ENCODE results near the gene MEGF6. TPM values are rescaled to one million over a fixed set of nuclear protein-coding genes. Genes with fewer than 3 reads are reported as not detected.

MEGF6 gene
- total and polyA plus RNA-seq, 2 donors (not counting 3 experiments of a cell fraction or from before 2014, with no cell fraction given), result 22.5 to 63.7 TPM

DNA sequence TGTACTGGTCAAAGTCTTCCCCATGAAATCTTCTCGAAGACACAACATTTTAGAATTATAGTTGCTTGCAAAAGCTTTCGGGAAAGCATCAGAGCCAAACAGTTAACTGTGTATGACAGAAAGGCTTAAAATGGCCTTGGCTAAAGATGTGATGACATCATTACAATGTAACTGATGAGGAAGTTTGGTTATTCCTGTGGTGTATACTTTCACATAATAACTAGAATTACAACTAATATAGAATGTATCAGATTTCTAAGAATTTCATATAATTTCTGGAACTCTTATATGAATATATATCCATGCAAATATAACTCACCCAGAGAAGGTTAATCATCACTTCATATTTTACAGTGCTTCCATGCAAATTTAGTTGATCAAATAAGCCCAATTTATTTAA lies 49.4 kb upstream of the MEGF6 start:
- H3K27me3 ChIP-seq (ENCODE audit: control insufficient read depth in 2 of 2, insufficient read depth in 2 of 2, low read length in 2 of 2), result peaks cover 0 to 13% of the 10 kb centered on the region in 2 experiments
- DNase-seq (ENCODE audit: low read depth, low spot score) (no peak), FAIRE-seq (no peak)
- TF ChIP-seq POLR2AphosphoS5 (IDR thresholded peaks at IDR 0.05; ENCODE audit: insufficient read depth, low read depth, low read length) (no peak), FOS (IDR thresholded peaks at IDR 0.05; ENCODE audit: borderline replicate concordance, insufficient read depth, low read length) (no peak), MAX (IDR thresholded peaks at IDR 0.05; ENCODE audit: insufficient read depth, insufficient read length) (no peak), EZH2 (IDR thresholded peaks at IDR 0.05; ENCODE audit: borderline replicate concordance, low read depth, low read length, severe bottlenecking) (no peak), POLR2A (IDR thresholded peaks at IDR 0.05; ENCODE audit: low read depth, low read length) (no peak)
- no TSS peak for BruUV-seq (replicated peaks)
- intact Hi-C loops (cut with micrococcal nuclease) (no loop called here), dilution Hi-C loops (cut with MboI; ENCODE audit: extremely low pct_ligation_motif_present, low sequenced_read_pairs) (no loop called here)
- H3K4me2 ChIP-seq (ENCODE audit: insufficient read depth, low read length), result no peak overlapping the region
- no peaks in the 10 kb centered on the region for H3K79me2 ChIP-seq (ENCODE audit: control insufficient read depth, insufficient read depth, low read length)
- POLR2A ChIA-PET, result no interaction called here
- no peaks in the 10 kb centered on the region for H3K36me3 ChIP-seq (ENCODE audit: control insufficient read depth in 2 of 2, extremely low read depth in 1 of 2, insufficient read depth in 2 of 2, low read length in 2 of 2)
- CTCF ChIA-PET, result interaction anchor here (1.0 to 1.2 kb wide), 2 partner anchors 9 to 208 kb away, joined by 3 read pairs; no protein-coding TSS in a partner anchor
- H3K9me1 ChIP-seq (replicated peaks; ENCODE audit: control insufficient read depth, extremely low read depth, insufficient read depth, low read length), result no peaks in the 10 kb centered on the region
- H2AFZ ChIP-seq (ENCODE audit: low read depth, low read length), result no peak overlapping the region
- no peak overlapping the region for H3K4me3 ChIP-seq (replicated peaks in 1 of 3; ENCODE audit: insufficient read depth in 1 of 3, low read depth in 1 of 3, low read length in 3 of 3)
- H3K27ac ChIP-seq (ENCODE audit: insufficient read depth, low read depth, low read length), result no peak overlapping the region
- no peaks in the 10 kb centered on the region for H4K20me1 ChIP-seq (replicated peaks; ENCODE audit: control insufficient read depth, extremely low read depth, insufficient read depth, low read length)
- H3K9me3 ChIP-seq (replicated peaks; ENCODE audit: control insufficient read depth, insufficient read depth, low read length), result no peaks in the 10 kb centered on the region
- no peak overlapping the region for H3K9ac ChIP-seq (replicated peaks; ENCODE audit: extremely low read depth, insufficient read depth, low read length)
- no peaks in the 10 kb centered on the region for H3K4me1 ChIP-seq (ENCODE audit: control insufficient read depth, extremely low read depth, insufficient read depth, low read length)

- FAIRE-seq (no peak), DNase-seq (ENCODE audit: low read depth, low spot score) (no peak)
- Histone ChIP-seq H3K4me2 (ENCODE audit: insufficient read depth, low read length) (no peak overlapping the region), H2AFZ (ENCODE audit: low read depth, low read length) (no peak overlapping the region), H3K9me3 (replicated peaks; ENCODE audit: control insufficient read depth, insufficient read depth, low read length) (no peaks in the 10 kb centered on the region), H3K4me1 (ENCODE audit: control insufficient read depth, extremely low read depth, insufficient read depth, low read length) (no peaks in the 10 kb centered on the region), H3K9me1 (replicated peaks; ENCODE audit: control insufficient read depth, extremely low read depth, insufficient read depth, low read length) (no peaks in the 10 kb centered on the region), H3K27ac (ENCODE audit: insufficient read depth, low read depth, low read length) (no peak overlapping the region), H3K9ac (replicated peaks; ENCODE audit: extremely low read depth, insufficient read depth, low read length) (no peak overlapping the region), H3K79me2 (ENCODE audit: control insufficient read depth, insufficient read depth, low read length) (no peaks in the 10 kb centered on the region), H3K27me3 (ENCODE audit: control insufficient read depth in 2 of 2, insufficient read depth in 2 of 2, low read length in 2 of 2) (peaks cover 8 to 23% of the 10 kb centered on the region in 2 experiments), H3K36me3 (ENCODE audit: control insufficient read depth in 2 of 2, extremely low read depth in 1 of 2, insufficient read depth in 2 of 2, low read length in 2 of 2) (no peaks in the 10 kb centered on the region), H3K4me3 (replicated peaks in 1 of 3; ENCODE audit: insufficient read depth in 1 of 3, low read depth in 1 of 3, low read length in 3 of 3) (no peak overlapping the region), H4K20me1 (replicated peaks; ENCODE audit: control insufficient read depth, extremely low read depth, insufficient read depth, low read length) (no peaks in the 10 kb centered on the region)
- CTCF ChIA-PET, result interaction anchor here (1.6 kb wide), 1 partner anchor 39 kb away, joined by 3 read pairs; no protein-coding TSS in a partner anchor
- intact Hi-C loops (cut with micrococcal nuclease) (no loop called here), dilution Hi-C loops (cut with MboI; ENCODE audit: extremely low pct_ligation_motif_present, low sequenced_read_pairs) (no loop called here)
- TF ChIP-seq POLR2A (IDR thresholded peaks at IDR 0.05; ENCODE audit: low read depth, low read length), result no peak
- TF ChIP-seq, protein P1, sequence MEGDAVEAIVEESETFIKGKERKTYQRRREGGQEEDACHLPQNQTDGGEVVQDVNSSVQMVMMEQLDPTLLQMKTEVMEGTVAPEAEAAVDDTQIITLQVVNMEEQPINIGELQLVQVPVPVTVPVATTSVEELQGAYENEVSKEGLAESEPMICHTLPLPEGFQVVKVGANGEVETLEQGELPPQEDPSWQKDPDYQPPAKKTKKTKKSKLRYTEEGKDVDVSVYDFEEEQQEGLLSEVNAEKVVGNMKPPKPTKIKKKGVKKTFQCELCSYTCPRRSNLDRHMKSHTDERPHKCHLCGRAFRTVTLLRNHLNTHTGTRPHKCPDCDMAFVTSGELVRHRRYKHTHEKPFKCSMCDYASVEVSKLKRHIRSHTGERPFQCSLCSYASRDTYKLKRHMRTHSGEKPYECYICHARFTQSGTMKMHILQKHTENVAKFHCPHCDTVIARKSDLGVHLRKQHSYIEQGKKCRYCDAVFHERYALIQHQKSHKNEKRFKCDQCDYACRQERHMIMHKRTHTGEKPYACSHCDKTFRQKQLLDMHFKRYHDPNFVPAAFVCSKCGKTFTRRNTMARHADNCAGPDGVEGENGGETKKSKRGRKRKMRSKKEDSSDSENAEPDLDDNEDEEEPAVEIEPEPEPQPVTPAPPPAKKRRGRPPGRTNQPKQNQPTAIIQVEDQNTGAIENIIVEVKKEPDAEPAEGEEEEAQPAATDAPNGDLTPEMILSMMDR (IDR thresholded peaks at IDR 0.05; ENCODE audit: extremely low read depth in 1 of 2, insufficient read depth in 1 of 2, low read depth in 1 of 2, low read length in 2 of 2), result no peak
- TF ChIP-seq MAX (IDR thresholded peaks at IDR 0.05; ENCODE audit: insufficient read depth, insufficient read length), result no peak
- TF ChIP-seq EZH2 (IDR thresholded peaks at IDR 0.05; ENCODE audit: borderline replicate concordance, low read depth, low read length, severe bottlenecking), result no peak
- no peak for TF ChIP-seq GATA2 (IDR thresholded peaks at IDR 0.05; ENCODE audit: insufficient read depth, insufficient read length, low read depth, low read length)
- no peak for TF ChIP-seq MYC (IDR thresholded peaks at IDR 0.05; ENCODE audit: low read depth, low read length)
- no peak for TF ChIP-seq FOS (IDR thresholded peaks at IDR 0.05; ENCODE audit: borderline replicate concordance, insufficient read depth, low read length)
- TF ChIP-seq JUN (IDR thresholded peaks at IDR 0.05; ENCODE audit: borderline replicate concordance, insufficient read depth, insufficient read length, low read depth), result no peak
- TF ChIP-seq POLR2AphosphoS5 (IDR thresholded peaks at IDR 0.05; ENCODE audit: insufficient read depth, low read depth, low read length), result no peak
- no TSS peak for BruUV-seq (replicated peaks)
- POLR2A ChIA-PET, result no interaction called here
Measured at GRCh38 chr1:3659093-3659492, 47.8 kb upstream of the MEGF6 start.

Measured in endothelial cell of umbilical vein (primary cell).